ENCODE data around the gene CEMIP.

DNA sequence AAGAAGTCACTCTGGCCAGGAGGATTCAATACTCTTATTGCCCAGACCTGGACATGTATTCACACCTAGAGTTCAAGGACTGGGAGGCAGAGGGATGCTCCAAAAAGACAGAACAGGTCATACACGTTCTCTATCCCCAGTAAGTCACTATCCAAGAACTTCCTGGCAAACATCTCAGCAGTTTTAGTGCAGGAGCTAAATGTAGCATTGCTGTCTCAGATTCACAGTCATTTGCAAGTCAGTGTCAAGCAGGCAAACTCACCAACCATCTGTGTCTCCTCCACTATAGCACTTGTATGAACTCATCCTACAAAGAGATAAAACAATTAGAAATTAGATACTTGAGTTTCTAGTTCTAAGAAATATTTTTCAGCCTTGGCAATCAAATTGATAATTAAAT, 45.7 kb upstream of the CEMIP start:
- no peak for TF ChIP-seq EZH2 (IDR thresholded peaks at IDR 0.05; ENCODE audit: insufficient read depth, low read length)
- TF ChIP-seq, protein P1, sequence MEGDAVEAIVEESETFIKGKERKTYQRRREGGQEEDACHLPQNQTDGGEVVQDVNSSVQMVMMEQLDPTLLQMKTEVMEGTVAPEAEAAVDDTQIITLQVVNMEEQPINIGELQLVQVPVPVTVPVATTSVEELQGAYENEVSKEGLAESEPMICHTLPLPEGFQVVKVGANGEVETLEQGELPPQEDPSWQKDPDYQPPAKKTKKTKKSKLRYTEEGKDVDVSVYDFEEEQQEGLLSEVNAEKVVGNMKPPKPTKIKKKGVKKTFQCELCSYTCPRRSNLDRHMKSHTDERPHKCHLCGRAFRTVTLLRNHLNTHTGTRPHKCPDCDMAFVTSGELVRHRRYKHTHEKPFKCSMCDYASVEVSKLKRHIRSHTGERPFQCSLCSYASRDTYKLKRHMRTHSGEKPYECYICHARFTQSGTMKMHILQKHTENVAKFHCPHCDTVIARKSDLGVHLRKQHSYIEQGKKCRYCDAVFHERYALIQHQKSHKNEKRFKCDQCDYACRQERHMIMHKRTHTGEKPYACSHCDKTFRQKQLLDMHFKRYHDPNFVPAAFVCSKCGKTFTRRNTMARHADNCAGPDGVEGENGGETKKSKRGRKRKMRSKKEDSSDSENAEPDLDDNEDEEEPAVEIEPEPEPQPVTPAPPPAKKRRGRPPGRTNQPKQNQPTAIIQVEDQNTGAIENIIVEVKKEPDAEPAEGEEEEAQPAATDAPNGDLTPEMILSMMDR (IDR thresholded peaks at IDR 0.05; ENCODE audit: insufficient read depth, low read depth, low read length) = no peak
